ENCODE measurements around the gene BRD4. TPM values are rescaled to one million over a fixed set of nuclear protein-coding genes. Genes with fewer than 3 reads are reported as not detected.

The BRD4 gene
- total and polyA plus RNA-seq, 8 donors, result 51.1 to 89.6 (median 56.6) TPM

- intact Hi-C loops (cut with DNase I), result no loop called here
- H3K27me3 ChIP-seq, result no peaks in the 10 kb centered on the region
- no peak for TF ChIP-seq CTCF (IDR thresholded peaks at IDR 0.05)
- H3K36me3 ChIP-seq, result peaks cover 0 to 5% of the 10 kb centered on the region in 2 donors
- H3K9me3 ChIP-seq, result no peaks in the 10 kb centered on the region
- H3K27ac ChIP-seq, result peak overlapping the region in 1 of 2 donors; percentile 50
- H3K4me3 ChIP-seq, result no peak overlapping the region
- peaks cover 65 to 100% of the 10 kb centered on the region in 2 donors for H3K4me1 ChIP-seq
- DNase-seq (no peak), ATAC-seq (peak; percentile 10)
Measured at GRCh38 chr19:15296841-15297415, 35.4 kb downstream of the BRD4 start.

- no peak for TF ChIP-seq CTCF (IDR thresholded peaks at IDR 0.05)
- intact Hi-C loops (cut with DNase I), result no loop called here
- Histone ChIP-seq H3K27me3 (no peaks in the 10 kb centered on the region), H3K9me3 (no peaks in the 10 kb centered on the region), H3K36me3 (peaks cover 0 to 5% of the 10 kb centered on the region in 2 donors), H3K4me3 (no peak overlapping the region), H3K27ac (no peak overlapping the region), H3K4me1 (peaks cover 59 to 100% of the 10 kb centered on the region in 2 donors)
- DNase-seq, result no peak
- no peak for ATAC-seq
Measured at GRCh38 chr19:15296353-15296752, 36.0 kb downstream of the BRD4 start.

- ATAC-seq (no peak), DNase-seq (no peak)
- H3K27ac ChIP-seq, result peak overlapping the region; percentile 14 to 34
- TF ChIP-seq CTCF (IDR thresholded peaks at IDR 0.05), result no peak
- H3K27me3 ChIP-seq, result no peaks in the 10 kb centered on the region
- intact Hi-C loops (cut with DNase I), result no loop called here
- H3K36me3 ChIP-seq, result peaks cover 0 to 5% of the 10 kb centered on the region in 2 donors
- H3K9me3 ChIP-seq, result no peaks in the 10 kb centered on the region
- no peak overlapping the region for H3K4me3 ChIP-seq
- peaks cover 66 to 100% of the 10 kb centered on the region in 2 donors for H3K4me1 ChIP-seq
Measured at GRCh38 chr19:15294561-15294990, 37.8 kb downstream of the BRD4 start.

GRCh38 chr19:15293781-15294491 lies 38.4 kb downstream of the BRD4 start:
- no peak overlapping the region for H3K4me3 ChIP-seq
- intact Hi-C loops (cut with DNase I), result no loop called here
- peak in 2 of 4 donors; percentile 56 to 57 for DNase-seq
- peaks cover 0 to 5% of the 10 kb centered on the region in 2 donors for H3K36me3 ChIP-seq
- no peak for TF ChIP-seq CTCF (IDR thresholded peaks at IDR 0.05)
- H3K4me1 ChIP-seq, result peaks cover 65 to 100% of the 10 kb centered on the region in 2 donors
- H3K27me3 ChIP-seq, result no peaks in the 10 kb centered on the region
- no peaks in the 10 kb centered on the region for H3K9me3 ChIP-seq
- H3K27ac ChIP-seq, result peak overlapping the region; percentile 14 to 34
- ATAC-seq, result no peak

GRCh38 chr19:15292847-15293582 lies 39.3 kb downstream of the BRD4 start:
- H3K4me1 ChIP-seq, result peaks cover 67 to 100% of the 10 kb centered on the region in 2 donors
- DNase-seq (no peak), ATAC-seq (no peak)
- H3K9me3 ChIP-seq, result no peaks in the 10 kb centered on the region
- no peak for TF ChIP-seq CTCF (IDR thresholded peaks at IDR 0.05)
- no peaks in the 10 kb centered on the region for H3K27me3 ChIP-seq
- peaks cover 0 to 5% of the 10 kb centered on the region in 2 donors for H3K36me3 ChIP-seq
- no peak overlapping the region for H3K4me3 ChIP-seq
- peak overlapping the region; percentile 14 to 34 for H3K27ac ChIP-seq
- intact Hi-C loops (cut with DNase I), result no loop called here
